HepG2 (cell line): ENCODE measurements around the gene ATP5PB. TPM values are rescaled to one million over a fixed set of nuclear protein-coding genes. Genes with fewer than 3 reads are reported as not detected.

ENCODE experiments used
- ELF3 ChIP-seq: IDR thresholded peaks from 2 replicates; pipeline ENCODE4 v1.6.1; 2016; ENCODE audit warnings: missing genetic modification reagents, missing compliant biosample characterization
- ERF ChIP-seq: IDR thresholded peaks from 2 replicates; pipeline ENCODE4 v1.6.1; 2018; ENCODE audit warnings: missing biosample characterization, missing genetic modification reagents
- FOXO1 ChIP-seq: sonication (generic); formaldehyde crosslinking; IDR thresholded peaks from 2 replicates; pipeline ENCODE4 v1.4.0; 2020; ENCODE audit warnings: missing genetic modification reagents
- GTF2F1 ChIP-seq: fragments of 150-350 bp; IDR thresholded peaks from 2 replicates; pipeline ENCODE4 v1.6.1; 2014; ENCODE audit warnings: low read length
- IRF2 ChIP-seq: IDR thresholded peaks from 2 replicates; pipeline ENCODE4 v1.6.1; 2018; ENCODE audit warnings: missing genetic modification reagents, missing compliant biosample characterization
- KAT7 ChIP-seq: IDR thresholded peaks from 2 replicates; pipeline ENCODE4 v1.6.1; 2018; ENCODE audit warnings: borderline replicate concordance, missing compliant biosample characterization
- KMT2A ChIP-seq: sonication (generic); formaldehyde crosslinking; IDR thresholded peaks from 2 replicates; pipeline ENCODE4 v1.4.0; 2020; ENCODE audit warnings: missing genetic modification reagents
- NFE2 ChIP-seq: sonication (generic); formaldehyde crosslinking; IDR thresholded peaks from 2 replicates; pipeline ENCODE4 v1.4.0; 2020; ENCODE audit warnings: missing genetic modification reagents
- SMC3 ChIP-seq: IDR thresholded peaks from 2 replicates; pipeline ENCODE4 v1.6.1; 2011; ENCODE audit warnings: low read length, improper control_type of control experiment
- STAG1 ChIP-seq: sonication (generic); formaldehyde crosslinking; IDR thresholded peaks from 2 replicates; pipeline ENCODE4 v1.4.0; 2020; ENCODE audit warnings: missing genetic modification reagents
- XBP1 ChIP-seq: sonication (generic); formaldehyde crosslinking; IDR thresholded peaks from 2 replicates; pipeline ENCODE4 v1.5.0; 2020; ENCODE audit warnings: missing genetic modification reagents
- YY1 ChIP-seq: IDR thresholded peaks from 2 replicates; pipeline ENCODE4 v1.6.1; 2011; ENCODE audit warnings: low read length, low read depth, moderate library complexity, mild to moderate bottlenecking; ENCODE audit not compliant: insufficient read depth, insufficient replicate concordance
- ZBTB39 ChIP-seq: sonication (generic); formaldehyde crosslinking; IDR thresholded peaks from 2 replicates; pipeline ENCODE4 v1.5.0; 2020; ENCODE audit warnings: missing genetic modification reagents
- ZNF138 ChIP-seq: sonication (generic); formaldehyde crosslinking; IDR thresholded peaks from 2 replicates; pipeline ENCODE4 v1.5.0; 2020; ENCODE audit warnings: mild to moderate bottlenecking, low read depth, missing genetic modification reagents
- ZNF383 ChIP-seq: sonication (generic); formaldehyde crosslinking; IDR thresholded peaks from 2 replicates; pipeline ENCODE4 v1.4.0; 2020; ENCODE audit warnings: missing genetic modification reagents, mild to moderate bottlenecking, borderline replicate concordance
- ZNF558 ChIP-seq: sonication (generic); formaldehyde crosslinking; IDR thresholded peaks from 2 replicates; pipeline ENCODE4 v1.9.0; 2022; ENCODE audit warnings: mild to moderate bottlenecking, missing genetic modification reagents, borderline replicate concordance
- ZNF616 ChIP-seq: sonication (generic); formaldehyde crosslinking; IDR thresholded peaks from 2 replicates; pipeline ENCODE4 v1.5.0; 2020; ENCODE audit warnings: low read depth, mild to moderate bottlenecking, missing genetic modification reagents
- ZNF816 ChIP-seq: sonication (generic); formaldehyde crosslinking; IDR thresholded peaks from 2 replicates; pipeline ENCODE4 v1.8.0; 2022; ENCODE audit warnings: missing genetic modification reagents, mild to moderate bottlenecking, borderline replicate concordance
- polyA plus RNA-seq, 8 experiments: library from polyadenylated mRNA; depleted of rRNA in 3 of 8; stranded (reverse) in 7 of 8; unstranded in 1 of 8; fragments of >200 nt; fragmentation: Illumina TruSeq in 4 of 8; extraction: Trizol in 4 of 8; gene quantifications; 2 replicates each; pipeline versions ENCODE4 v1.2.1 to v1.2.3, GENCODE V29; 2011 to 2016; ENCODE audit warnings: low read depth in 4 of 8, missing spikeins in 1 of 8, mixed read lengths in 1 of 8; ENCODE audit not compliant: insufficient read depth in 1 of 8
- total RNA-seq, 5 experiments: library from RNA; depleted of rRNA; stranded (reverse); fragments of >200 nt; fragmentation: Illumina TruSeq; extraction: Trizol; gene quantifications; 2 replicates each; pipeline ENCODE4 v1.2.3, GENCODE V29; 2016; ENCODE audit warnings: low read depth in 1 of 5
- TF ChIP-seq, protein P1 (sequence below): sonication (generic); formaldehyde crosslinking; IDR thresholded peaks from 2 replicates; pipeline ENCODE4 v1.5.0; 2020; ENCODE audit warnings: missing genetic modification reagents
- TF ChIP-seq, protein P2 (sequence below): IDR thresholded peaks from 2 replicates; pipeline ENCODE4 v1.6.1; 2018; ENCODE audit warnings: missing genetic modification reagents
- TF ChIP-seq, protein P3 (sequence below): sonication (generic); formaldehyde crosslinking; IDR thresholded peaks from 2 replicates; pipeline ENCODE4 v1.5.0; 2020; ENCODE audit warnings: mild to moderate bottlenecking, missing genetic modification reagents, moderate library complexity
- TF ChIP-seq, protein P4 (sequence below): sonication (generic); formaldehyde crosslinking; IDR thresholded peaks from 2 replicates; pipeline ENCODE4 v1.4.0; 2020; ENCODE audit warnings: mild to moderate bottlenecking, missing genetic modification reagents

ATP5PB gene
- total and polyA plus RNA-seq, 2 of the 13 experiments (the other 11 are each of a cell fraction or from before 2014, with no cell fraction given), result 297 to 541 TPM

DNA sequence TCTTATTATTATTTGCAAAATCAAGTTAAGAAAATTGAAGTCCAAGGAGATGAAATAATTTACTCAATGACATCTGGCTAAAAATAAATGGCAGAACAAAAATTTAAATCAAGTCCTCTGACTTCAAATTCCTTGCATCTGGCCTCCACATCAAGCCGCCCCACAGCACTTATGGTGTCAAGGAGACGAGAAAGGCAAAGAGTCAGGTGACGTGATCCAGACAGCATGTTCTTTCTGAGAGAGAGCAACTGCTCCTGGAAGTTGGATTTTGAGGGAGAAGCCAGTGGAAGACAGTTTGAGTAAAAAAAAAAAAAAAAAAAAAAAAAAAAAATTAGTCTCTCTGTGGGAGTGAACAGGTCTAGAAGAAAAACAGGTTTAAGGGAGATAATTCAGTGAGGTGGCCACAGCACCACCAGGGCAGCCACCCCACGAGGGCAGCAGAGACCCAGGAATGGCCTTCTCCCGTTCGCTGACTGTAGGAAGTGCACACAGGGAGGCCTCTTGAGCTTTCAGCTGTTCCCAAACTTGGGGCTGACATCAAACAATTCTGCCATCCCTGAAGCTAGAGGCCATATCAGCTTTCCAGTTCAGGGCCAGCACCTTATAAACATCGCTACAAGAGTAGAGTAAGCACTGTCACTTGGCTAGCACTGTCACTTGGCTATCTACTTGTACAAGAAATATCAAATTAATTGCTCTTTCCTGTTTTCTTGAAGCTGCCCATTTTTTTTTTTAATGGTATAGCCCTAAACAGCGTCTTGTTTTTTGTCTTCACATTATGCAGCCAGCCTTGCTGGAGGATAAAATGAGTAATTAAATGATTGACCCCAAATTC lies 32.3 kb downstream of the ATP5PB start (continued):
- TF ChIP-seq ZNF558 (CRISPR knock-in tag) (0 out of 2 replicates have a peak, but pooled peaks have one; percentile 34), ZNF383 (CRISPR knock-in tag) (no peak), GTF2F1 (no peak), ZNF616 (no peak), ZBTB39 (CRISPR knock-in tag) (no peak), SMC3 (peak; percentile 84), IRF2 (CRISPR knock-in tag) (no peak), YY1 (peak; percentile 34), ELF3 (0 out of 2 replicates have a peak, but pooled peaks have one; percentile 26), STAG1 (CRISPR knock-in tag) (peak; percentile 97), KAT7 (CRISPR knock-in tag) (no peak), ZNF138 (CRISPR knock-in tag) (no peak), KMT2A (0 out of 2 replicates have a peak, but pooled peaks have one; percentile 37), ZNF816 (no peak), ERF (0 out of 2 replicates have a peak, but pooled peaks have one; percentile 36), NFE2 (CRISPR knock-in tag) (no peak), XBP1 (CRISPR knock-in tag) (no peak), FOXO1 (CRISPR knock-in tag) (no peak)
- TF ChIP-seq, protein P1, sequence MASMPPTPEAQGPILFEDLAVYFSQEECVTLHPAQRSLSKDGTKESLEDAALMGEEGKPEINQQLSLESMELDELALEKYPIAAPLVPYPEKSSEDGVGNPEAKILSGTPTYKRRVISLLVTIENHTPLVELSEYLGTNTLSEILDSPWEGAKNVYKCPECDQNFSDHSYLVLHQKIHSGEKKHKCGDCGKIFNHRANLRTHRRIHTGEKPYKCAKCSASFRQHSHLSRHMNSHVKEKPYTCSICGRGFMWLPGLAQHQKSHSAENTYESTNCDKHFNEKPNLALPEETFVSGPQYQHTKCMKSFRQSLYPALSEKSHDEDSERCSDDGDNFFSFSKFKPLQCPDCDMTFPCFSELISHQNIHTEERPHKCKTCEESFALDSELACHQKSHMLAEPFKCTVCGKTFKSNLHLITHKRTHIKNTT (CRISPR knock-in tag), result no peak
- TF ChIP-seq, protein P2, sequence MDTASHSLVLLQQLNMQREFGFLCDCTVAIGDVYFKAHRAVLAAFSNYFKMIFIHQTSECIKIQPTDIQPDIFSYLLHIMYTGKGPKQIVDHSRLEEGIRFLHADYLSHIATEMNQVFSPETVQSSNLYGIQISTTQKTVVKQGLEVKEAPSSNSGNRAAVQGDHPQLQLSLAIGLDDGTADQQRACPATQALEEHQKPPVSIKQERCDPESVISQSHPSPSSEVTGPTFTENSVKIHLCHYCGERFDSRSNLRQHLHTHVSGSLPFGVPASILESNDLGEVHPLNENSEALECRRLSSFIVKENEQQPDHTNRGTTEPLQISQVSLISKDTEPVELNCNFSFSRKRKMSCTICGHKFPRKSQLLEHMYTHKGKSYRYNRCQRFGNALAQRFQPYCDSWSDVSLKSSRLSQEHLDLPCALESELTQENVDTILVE (CRISPR knock-in tag), result no peak
- TF ChIP-seq, protein P3, sequence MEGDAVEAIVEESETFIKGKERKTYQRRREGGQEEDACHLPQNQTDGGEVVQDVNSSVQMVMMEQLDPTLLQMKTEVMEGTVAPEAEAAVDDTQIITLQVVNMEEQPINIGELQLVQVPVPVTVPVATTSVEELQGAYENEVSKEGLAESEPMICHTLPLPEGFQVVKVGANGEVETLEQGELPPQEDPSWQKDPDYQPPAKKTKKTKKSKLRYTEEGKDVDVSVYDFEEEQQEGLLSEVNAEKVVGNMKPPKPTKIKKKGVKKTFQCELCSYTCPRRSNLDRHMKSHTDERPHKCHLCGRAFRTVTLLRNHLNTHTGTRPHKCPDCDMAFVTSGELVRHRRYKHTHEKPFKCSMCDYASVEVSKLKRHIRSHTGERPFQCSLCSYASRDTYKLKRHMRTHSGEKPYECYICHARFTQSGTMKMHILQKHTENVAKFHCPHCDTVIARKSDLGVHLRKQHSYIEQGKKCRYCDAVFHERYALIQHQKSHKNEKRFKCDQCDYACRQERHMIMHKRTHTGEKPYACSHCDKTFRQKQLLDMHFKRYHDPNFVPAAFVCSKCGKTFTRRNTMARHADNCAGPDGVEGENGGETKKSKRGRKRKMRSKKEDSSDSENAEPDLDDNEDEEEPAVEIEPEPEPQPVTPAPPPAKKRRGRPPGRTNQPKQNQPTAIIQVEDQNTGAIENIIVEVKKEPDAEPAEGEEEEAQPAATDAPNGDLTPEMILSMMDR (CRISPR knock-in tag), result peak; percentile 93
- TF ChIP-seq, protein P4, sequence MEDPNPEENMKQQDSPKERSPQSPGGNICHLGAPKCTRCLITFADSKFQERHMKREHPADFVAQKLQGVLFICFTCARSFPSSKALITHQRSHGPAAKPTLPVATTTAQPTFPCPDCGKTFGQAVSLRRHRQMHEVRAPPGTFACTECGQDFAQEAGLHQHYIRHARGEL, result no peak
